ENCODE data around the gene PLEK2. TPM values are rescaled to one million over a fixed set of nuclear protein-coding genes. Genes with fewer than 3 reads are reported as not detected.

The PLEK2 gene
- total and polyA plus RNA-seq, 2 of the 13 experiments (the other 11 are each of a cell fraction or from before 2014, with no cell fraction given), result 0.26 to 1.5 TPM

- no TSS peak for BruUV-seq (replicated peaks)
- CTCF ChIA-PET (ENCODE audit: low intra/inter-chr PET ratio, low total read pairs), result no interaction called here
- TF ChIP-seq ZNF780A (CRISPR knock-in tag; IDR thresholded peaks at IDR 0.05) (no peak), ZBTB25 (CRISPR knock-in tag; IDR thresholded peaks at IDR 0.05) (no peak), ZNF253 (CRISPR knock-in tag; IDR thresholded peaks at IDR 0.05; ENCODE audit: borderline replicate concordance) (no peak), TOPORS (CRISPR knock-in tag; IDR thresholded peaks at IDR 0.05) (no peak), ZNF136 (CRISPR knock-in tag; IDR thresholded peaks at IDR 0.05; ENCODE audit: low read depth) (no peak), LRRFIP1 (CRISPR knock-in tag; conservative IDR thresholded peaks at IDR 0.05) (no peak), BATF2 (CRISPR knock-in tag; IDR thresholded peaks at IDR 0.05) (no peak), ZNF841 (CRISPR knock-in tag; IDR thresholded peaks at IDR 0.05; ENCODE audit: borderline replicate concordance) (no peak), ZNF280B (CRISPR knock-in tag; IDR thresholded peaks at IDR 0.05; ENCODE audit: borderline replicate concordance) (no peak), ZMAT3 (CRISPR knock-in tag; conservative IDR thresholded peaks at IDR 0.05) (no peak), ZFP90 (CRISPR knock-in tag; IDR thresholded peaks at IDR 0.05; ENCODE audit: borderline replicate concordance) (no peak), ARNTL (CRISPR knock-in tag; IDR thresholded peaks at IDR 0.05) (no peak), ZNF660 (CRISPR knock-in tag; IDR thresholded peaks at IDR 0.05; ENCODE audit: borderline replicate concordance, low read depth) (no peak), MTA1 (CRISPR knock-in tag; IDR thresholded peaks at IDR 0.05; ENCODE audit: borderline replicate concordance) (no peak), TEAD3 (CRISPR knock-in tag; optimal IDR thresholded peaks at IDR 0.05; ENCODE audit: borderline replicate concordance) (no peak), CSRNP1 (CRISPR knock-in tag; IDR thresholded peaks at IDR 0.05) (no peak)
Measured at GRCh38 chr14:67370830-67371229, 41.1 kb downstream of the PLEK2 start.

More at GRCh38 chr14:67370830-67371229, 41.1 kb downstream of the PLEK2 start:
- Histone ChIP-seq H3K9me3 (ENCODE audit: low read length) (no peaks in the 10 kb centered on the region), H3K27ac (ENCODE audit: extremely low read length, insufficient read depth, low read length) (no peak overlapping the region), H3K4me2 (ENCODE audit: low read depth, low read length) (no peak overlapping the region), H2AFZ (ENCODE audit: low read length) (no peak overlapping the region), H4K20me1 (ENCODE audit: insufficient read depth, low read length) (no peaks in the 10 kb centered on the region), H3K27me3 (ENCODE audit: control insufficient read depth in 1 of 2, insufficient read depth in 2 of 2, low read length in 2 of 2) (no peaks in the 10 kb centered on the region), H3K4me1 (ENCODE audit: insufficient read depth, low read length) (no peaks in the 10 kb centered on the region), H3K9ac (ENCODE audit: insufficient read depth, low read depth, low read length) (no peak overlapping the region), H3K36me3 (replicated peaks in 1 of 2; ENCODE audit: control insufficient read depth in 1 of 2, insufficient read depth in 2 of 2, low read length in 2 of 2) (peaks cover 18 to 70% of the 10 kb centered on the region in 2 experiments), H3K79me2 (ENCODE audit: insufficient read depth, low read length) (peaks cover 1% of the 10 kb centered on the region), H3K4me3 (replicated peaks in 1 of 3; ENCODE audit: insufficient read depth in 1 of 3, low read depth in 2 of 3, low read length in 3 of 3) (no peak overlapping the region)
- intact Hi-C loops (cut with micrococcal nuclease; ENCODE audit: unreplicated experiment), result no loop called here
- ATAC-seq, result no peak
- DNase-seq (ENCODE audit: low spot score), result no peak
- in situ Hi-C loops (cut with HindIII; ENCODE audit: extremely low pct_ligation_motif_present, low pct_unique_long_range_greater_than_20kb), result no loop called here
- no peak for FAIRE-seq
- 96% methylated on average over 5 of the region's 5 CpGs for WGBS (ENCODE audit: low lambda C conversion rate)
- POLR2A ChIA-PET, result no interaction called here
